Measurements from ENCODE around the gene ARPP19.
"Not testable (repeated sequence)": the region's sequence is repeated elsewhere in the genome, so short reads cannot be mapped to it uniquely, and the experiment has no call there.

The ARPP19 gene

GRCh38 chr15:52568601-52569585 is at the start of gene ARPP19:
Gene ARPP19, minus strand, starts transcription at chr15:52569030. Its CDS starts 138 bp downstream, at chr15:52568892.
- DNase-seq, result peak; percentile 85

- DNase-seq, result no peak
These were observed 48.2 kb upstream of the ARPP19 start for GRCh38 chr15:52617026-52617425.

GRCh38 chr15:52615302-52615701 is 46.5 kb upstream of the ARPP19 start:
- DNase-seq, result no peak

- no peak for DNase-seq
These were observed 40.8 kb upstream of the ARPP19 start for GRCh38 chr15:52609593-52609992.

GRCh38 chr15:52584414-52584813 is 15.6 kb upstream of the ARPP19 start:
- no peak for DNase-seq

GRCh38 chr15:52579852-52580251 is 11.0 kb upstream of the ARPP19 start:
- DNase-seq, result no peak

GRCh38 chr15:52576692-52577091 is 7.9 kb upstream of the ARPP19 start:
- DNase-seq, result no peak

- not testable (repeated sequence) for DNase-seq
These were observed 6.7 kb upstream of the ARPP19 start for GRCh38 chr15:52575573-52575972.

- no peak for DNase-seq
These were observed 6.2 kb upstream of the ARPP19 start for GRCh38 chr15:52575072-52575471.

GRCh38 chr15:52574623-52575022 is 5.8 kb upstream of the ARPP19 start:
- not testable (repeated sequence) for DNase-seq

GRCh38 chr15:52567871-52568600 is 794 bp downstream of the ARPP19 start:
- DNase-seq, result no peak

GRCh38 chr15:52566889-52567288 is 1.9 kb downstream of the ARPP19 start:
- DNase-seq, result no peak

- not testable (repeated sequence) for DNase-seq
These were observed 3.1 kb downstream of the ARPP19 start for GRCh38 chr15:52565417-52566358.

GRCh38 chr15:52563501-52564060 is 5.2 kb downstream of the ARPP19 start:
- DNase-seq, result no peak

- no peak for DNase-seq
These were observed 9.3 kb downstream of the ARPP19 start for GRCh38 chr15:52559575-52559974.

GRCh38 chr15:52559022-52559421 is 9.8 kb downstream of the ARPP19 start:
- DNase-seq, result no peak

- DNase-seq, result no peak
These were observed 10.6 kb downstream of the ARPP19 start for GRCh38 chr15:52558196-52558595.

- DNase-seq, result no peak
These were observed 11.6 kb downstream of the ARPP19 start for GRCh38 chr15:52557274-52557641.

GRCh38 chr15:52556524-52557273 is 12.1 kb downstream of the ARPP19 start:
- no peak for DNase-seq

- DNase-seq, result no peak
These were observed 16.5 kb downstream of the ARPP19 start for GRCh38 chr15:52552303-52552702.

GRCh38 chr15:52551762-52552161 is 17.1 kb downstream of the ARPP19 start:
- no peak for DNase-seq

GRCh38 chr15:52551186-52551585 is 17.6 kb downstream of the ARPP19 start:
- DNase-seq, result not testable (repeated sequence)

Measured in T1000 (cell line).